ENCODE measurements around the gene KIR3DL1.
"Not testable (repeated sequence)": the region's sequence is repeated elsewhere in the genome, so short reads cannot be mapped to it uniquely, and the experiment has no call there.

KIR3DL1 gene

DNA sequence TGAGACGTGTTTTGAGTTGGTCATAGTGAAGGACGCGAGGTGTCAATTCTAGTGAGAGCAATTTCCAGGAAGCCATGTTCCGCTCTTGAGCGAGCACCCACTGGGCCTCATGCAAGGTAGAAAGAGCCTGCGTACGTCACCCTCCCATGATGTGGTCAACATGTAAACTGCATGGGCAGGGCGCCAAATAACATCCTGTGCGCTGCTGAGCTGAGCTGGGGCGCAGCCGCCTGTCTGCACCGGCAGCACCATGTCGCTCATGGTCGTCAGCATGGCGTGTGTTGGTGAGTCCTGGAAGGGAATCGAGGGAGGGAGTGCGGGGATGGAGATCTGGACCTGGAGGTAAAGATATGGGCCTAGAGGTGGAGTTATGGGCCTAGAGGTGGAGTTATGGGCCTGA, at the start of gene KIR3DL1:
TSS of gene KIR3DL1 (plus strand) at position 218 of the 400 bp plus-strand sequence.
- TF ChIP-seq, protein P1, sequence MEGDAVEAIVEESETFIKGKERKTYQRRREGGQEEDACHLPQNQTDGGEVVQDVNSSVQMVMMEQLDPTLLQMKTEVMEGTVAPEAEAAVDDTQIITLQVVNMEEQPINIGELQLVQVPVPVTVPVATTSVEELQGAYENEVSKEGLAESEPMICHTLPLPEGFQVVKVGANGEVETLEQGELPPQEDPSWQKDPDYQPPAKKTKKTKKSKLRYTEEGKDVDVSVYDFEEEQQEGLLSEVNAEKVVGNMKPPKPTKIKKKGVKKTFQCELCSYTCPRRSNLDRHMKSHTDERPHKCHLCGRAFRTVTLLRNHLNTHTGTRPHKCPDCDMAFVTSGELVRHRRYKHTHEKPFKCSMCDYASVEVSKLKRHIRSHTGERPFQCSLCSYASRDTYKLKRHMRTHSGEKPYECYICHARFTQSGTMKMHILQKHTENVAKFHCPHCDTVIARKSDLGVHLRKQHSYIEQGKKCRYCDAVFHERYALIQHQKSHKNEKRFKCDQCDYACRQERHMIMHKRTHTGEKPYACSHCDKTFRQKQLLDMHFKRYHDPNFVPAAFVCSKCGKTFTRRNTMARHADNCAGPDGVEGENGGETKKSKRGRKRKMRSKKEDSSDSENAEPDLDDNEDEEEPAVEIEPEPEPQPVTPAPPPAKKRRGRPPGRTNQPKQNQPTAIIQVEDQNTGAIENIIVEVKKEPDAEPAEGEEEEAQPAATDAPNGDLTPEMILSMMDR (IDR thresholded peaks at IDR 0.05) = not testable (repeated sequence)

DNA sequence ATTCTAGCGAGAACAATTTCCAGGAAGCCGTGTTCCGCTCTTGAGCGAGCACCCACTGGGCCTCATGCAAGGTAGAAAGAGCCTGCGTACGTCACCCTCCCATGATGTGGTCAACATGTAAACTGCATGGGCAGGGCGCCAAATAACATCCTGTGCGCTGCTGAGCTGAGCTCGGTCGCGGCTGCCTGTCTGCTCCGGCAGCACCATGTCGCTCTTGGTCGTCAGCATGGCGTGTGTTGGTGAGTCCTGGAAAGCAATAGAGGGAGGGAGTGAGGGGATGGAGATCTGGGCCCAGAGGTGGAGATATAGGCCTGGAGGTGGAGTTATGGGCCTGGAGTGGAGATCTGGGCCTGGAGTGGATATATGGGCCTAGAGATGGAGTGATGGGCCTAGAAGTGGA, 46.6 kb upstream of the KIR3DL1 start, which contains the start of gene KIR2DL1:
TSS of gene KIR2DL1 (plus strand) at position 148 of the 400 bp plus-strand sequence. CDS start at position 206, 58 bp downstream.
- TF ChIP-seq, protein P1 (IDR thresholded peaks at IDR 0.05) = not testable (repeated sequence)

DNA sequence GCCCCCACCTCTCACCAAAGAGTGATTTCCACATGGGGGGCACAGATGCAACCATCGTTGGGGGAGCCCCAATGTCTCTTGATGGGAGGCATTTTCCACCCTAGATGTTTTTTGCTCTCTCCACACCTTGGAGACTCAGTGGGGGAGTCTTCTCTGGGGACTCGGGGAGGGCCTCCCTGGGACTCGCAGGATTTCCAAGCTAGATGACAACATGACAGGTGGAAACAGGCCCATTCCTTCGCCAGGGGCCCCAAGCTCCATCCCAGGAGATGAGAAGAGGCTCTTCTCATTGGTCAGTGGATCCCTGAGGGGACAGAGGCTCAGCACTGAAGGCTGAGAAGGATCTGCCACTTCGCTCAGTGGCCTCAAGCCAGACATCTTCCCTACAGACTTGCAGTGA, 25.6 kb upstream of the KIR3DL1 start:
- TF ChIP-seq, protein P1 (IDR thresholded peaks at IDR 0.05) = no peak

DNA sequence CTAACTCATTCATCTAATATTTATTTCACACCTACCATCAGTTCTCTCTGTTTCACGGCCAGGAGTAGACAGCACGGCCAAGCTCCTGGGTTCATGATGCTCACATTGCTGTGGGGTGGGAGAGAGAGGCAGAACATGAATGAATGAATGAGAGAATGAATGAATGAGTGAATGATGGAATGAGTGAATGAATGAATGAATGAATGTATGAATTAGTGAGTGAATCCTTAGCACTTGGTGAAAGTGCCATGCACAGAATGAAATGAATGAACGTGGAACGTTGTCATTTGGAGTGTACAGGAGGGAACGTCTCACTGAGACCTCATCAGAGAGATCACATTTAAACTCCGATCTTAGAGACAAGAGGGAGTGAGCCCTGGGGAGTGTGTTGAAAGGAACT, 24.8 kb upstream of the KIR3DL1 start:
- TF ChIP-seq, protein P1 (IDR thresholded peaks at IDR 0.05) = no peak

DNA sequence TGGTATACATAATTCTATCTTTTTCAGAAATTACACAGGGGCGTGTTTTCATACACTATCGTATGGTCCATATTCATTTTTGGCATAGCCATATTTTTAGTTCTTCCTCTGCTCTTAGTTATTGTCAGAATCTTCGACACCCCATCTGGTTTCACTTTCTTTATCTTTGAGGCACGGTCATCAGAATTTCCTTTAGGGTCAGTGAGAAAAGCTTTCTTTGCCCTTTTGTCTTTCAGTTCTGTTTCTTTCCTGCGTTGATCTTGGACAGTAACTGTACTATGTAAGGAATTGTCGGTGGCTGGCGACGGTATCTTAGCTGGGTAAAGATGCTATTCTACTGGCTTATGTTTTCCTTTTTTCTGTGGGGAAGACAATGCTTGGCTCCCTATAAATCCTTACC, 23.5 kb upstream of the KIR3DL1 start:
- TF ChIP-seq, protein P1 (IDR thresholded peaks at IDR 0.05) = no peak

DNA sequence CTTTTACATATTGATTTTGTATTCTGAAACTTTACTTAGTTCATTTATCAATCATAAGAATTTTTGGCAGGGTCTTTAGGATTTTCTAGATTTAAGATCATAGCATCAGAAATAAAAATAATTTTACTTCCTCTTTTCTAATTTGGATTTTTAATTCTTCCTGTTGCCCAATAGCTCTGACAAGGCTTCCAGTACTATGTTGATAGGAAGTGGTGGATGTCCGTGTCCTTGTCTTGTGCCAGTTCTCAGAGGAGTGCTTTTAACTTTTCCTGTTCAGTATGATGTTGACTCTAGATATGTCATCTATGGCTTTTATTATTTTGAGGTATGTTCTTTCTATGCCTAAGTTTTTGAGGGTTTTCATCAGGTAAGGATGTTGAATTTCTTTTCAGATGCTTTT, 20.5 kb upstream of the KIR3DL1 start:
- TF ChIP-seq, protein P1 (IDR thresholded peaks at IDR 0.05) = no peak

DNA sequence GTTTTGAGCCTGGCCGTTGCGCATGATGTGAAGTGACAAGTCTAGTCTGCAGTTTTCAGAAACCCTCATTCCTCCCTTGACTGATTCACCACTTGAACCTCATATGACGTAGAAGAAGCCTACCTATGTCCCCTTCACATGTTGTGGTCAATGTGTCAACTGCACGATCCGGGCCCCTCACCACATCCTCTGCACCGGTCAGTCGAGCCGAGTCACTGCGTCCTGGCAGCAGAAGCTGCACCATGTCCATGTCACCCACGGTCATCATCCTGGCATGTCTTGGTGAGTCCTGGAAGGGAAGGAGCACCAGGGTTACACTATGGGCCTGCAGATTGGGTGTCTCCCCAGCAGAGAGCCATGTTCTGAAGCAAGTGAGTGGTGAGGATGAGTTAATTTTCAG, 12.9 kb upstream of the KIR3DL1 start, which contains the start of gene KIR2DL4:
TSS of gene KIR2DL4 (plus strand) at position 201 of the 400 bp plus-strand sequence. CDS start at position 243, 42 bp downstream.
- TF ChIP-seq, protein P1 (IDR thresholded peaks at IDR 0.05) = no peak

DNA sequence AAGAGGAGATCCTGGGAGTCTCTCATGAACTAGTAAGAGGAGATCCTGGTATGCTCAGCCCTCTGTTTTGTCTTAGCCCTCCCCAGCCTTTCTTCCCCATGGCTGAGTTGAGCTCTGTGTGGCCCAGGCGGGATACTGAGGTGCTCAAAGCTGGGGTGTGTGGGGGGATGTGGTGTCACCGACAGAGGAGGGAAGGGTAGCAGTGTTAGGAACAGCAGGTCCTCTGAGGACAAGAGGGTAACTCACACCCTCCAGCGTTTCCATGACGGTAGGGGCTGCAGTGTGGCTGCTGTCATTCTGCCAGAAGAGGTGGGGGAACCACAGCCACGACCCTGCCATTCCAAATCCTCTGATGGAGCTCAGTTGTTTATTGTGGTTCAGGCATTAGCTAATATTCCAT, 12.2 kb upstream of the KIR3DL1 start:
- TF ChIP-seq, protein P1 (IDR thresholded peaks at IDR 0.05) = no peak
